ENCODE measurements around the gene NKD1.

The NKD1 gene

DNA sequence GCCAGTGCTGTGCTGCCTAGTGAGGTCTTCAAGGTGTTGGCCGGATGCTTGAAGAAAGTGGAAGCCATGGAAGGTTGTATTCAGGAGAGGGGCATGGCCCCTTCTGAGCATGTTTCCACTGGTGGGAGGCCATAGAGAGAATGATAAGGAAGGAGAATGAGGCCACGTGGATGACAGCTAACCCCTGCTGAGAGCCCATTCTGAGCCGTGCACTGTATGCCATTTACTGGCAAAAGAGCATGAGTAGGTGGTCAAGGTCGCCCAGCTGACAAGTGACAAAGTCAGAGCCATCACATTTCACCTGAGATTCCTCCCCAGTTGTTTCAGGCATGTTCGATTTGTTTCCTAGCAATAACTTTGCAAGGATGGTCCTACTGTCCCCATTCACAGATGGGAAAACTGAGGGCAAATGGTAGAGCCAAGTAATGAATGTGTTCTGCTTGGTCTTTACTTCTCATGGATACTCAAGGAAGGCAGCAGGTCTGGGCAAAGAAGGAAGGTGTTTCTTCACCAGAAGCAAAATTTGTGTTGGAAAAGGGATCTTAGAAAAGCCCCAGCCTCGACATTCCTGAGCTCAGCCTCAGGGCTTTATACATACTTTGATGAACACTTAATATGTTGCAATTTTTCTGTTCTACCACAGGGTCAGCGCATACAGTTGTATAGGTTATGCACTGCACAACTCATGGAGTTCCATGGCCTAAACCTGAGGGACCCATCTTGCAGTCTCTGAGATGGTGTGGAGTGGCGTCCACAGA, 10.5 kb upstream of the NKD1 start:
- Mint-ChIP-seq H3K4me3 (no peak overlapping the region), H3K27ac (no peak overlapping the region), H3K27me3 (peaks cover 6% of the 10 kb centered on the region), H3K4me1 (no peaks in the 10 kb centered on the region), H3K36me3 (no peaks in the 10 kb centered on the region), H3K9me3 (peaks cover 1% of the 10 kb centered on the region)
- ATAC-seq (ENCODE audit: low read depth), result no peak
- no peak for DNase-seq (ENCODE audit: low spot score in 2 of 2)

DNA sequence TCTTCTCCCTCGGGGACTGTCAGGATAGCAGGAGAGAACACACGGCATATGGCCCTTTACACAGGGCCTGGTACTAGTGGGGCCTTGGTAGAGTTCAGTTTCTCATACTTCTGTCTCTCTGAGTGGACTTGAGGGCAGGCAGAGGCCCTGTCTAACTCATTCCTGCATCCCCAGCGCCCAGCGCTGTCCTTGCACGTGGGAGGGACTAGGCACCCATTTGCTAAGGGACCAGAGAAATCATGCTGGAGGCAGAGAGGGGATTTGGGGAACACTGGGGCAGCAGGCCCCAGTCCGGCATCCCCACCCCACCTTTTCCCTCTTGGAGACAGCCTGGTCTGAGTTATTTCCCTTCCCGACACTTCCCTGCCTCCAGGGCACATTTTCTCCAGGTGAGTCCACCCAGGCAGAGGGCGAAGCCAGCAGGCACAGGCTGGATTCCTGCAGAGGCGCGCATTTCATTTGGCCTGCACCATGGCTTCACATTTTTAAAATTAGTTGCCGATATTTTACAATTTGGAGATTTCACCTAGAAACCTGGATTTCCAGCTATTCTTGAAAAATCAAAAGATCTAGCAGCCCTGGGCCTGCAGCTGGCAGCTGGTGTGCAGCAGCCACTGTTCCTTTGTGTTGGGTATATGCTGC, 9.7 kb upstream of the NKD1 start:
- Mint-ChIP-seq H3K27me3 (peaks cover 6% of the 10 kb centered on the region), H3K4me1 (no peaks in the 10 kb centered on the region), H3K36me3 (peaks cover 2% of the 10 kb centered on the region), H3K4me3 (no peak overlapping the region), H3K27ac (no peak overlapping the region), H3K9me3 (peaks cover 5% of the 10 kb centered on the region)
- DNase-seq (ENCODE audit: low spot score in 2 of 2) (no peak), ATAC-seq (ENCODE audit: low read depth) (no peak)

DNA sequence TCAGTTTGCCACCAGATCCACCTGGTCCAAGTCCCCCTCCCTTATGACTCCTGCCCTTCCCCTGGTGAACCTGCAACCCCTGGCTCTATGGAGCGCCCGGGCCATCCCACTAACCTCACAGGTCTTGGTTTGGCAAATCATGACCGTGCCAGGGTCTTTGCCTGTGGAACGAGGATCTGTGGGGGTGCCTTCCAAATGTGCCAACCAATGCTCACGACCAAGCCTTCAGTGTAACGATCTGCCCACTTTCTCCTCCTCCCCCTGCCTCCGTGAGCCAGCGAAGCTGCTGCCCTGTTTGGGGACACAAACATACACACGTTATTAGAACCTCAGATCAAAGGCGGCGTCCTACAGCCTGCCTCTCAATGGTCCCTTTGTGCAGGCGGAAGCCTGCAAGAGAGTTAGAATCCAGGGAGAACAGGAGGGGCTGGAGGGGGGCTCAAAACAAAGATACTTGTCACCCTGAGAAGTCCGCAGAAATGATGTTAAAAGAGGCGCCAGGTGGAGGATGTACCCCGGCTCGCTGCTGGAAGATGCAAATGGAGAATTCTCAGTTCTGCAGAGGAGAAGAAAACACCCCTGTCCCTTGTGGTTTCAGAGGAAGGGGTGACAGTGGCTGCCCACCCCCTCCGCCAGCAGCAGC, 9.0 kb upstream of the NKD1 start:
- no peaks in the 10 kb centered on the region for H3K4me1 Mint-ChIP-seq
- DNase-seq (ENCODE audit: low spot score in 2 of 2) (no peak), ATAC-seq (ENCODE audit: low read depth) (no peak)
- H3K27me3 Mint-ChIP-seq, result peaks cover 6% of the 10 kb centered on the region
- H3K4me3 Mint-ChIP-seq, result no peak overlapping the region
- H3K9me3 Mint-ChIP-seq, result peaks cover 6% of the 10 kb centered on the region
- H3K36me3 Mint-ChIP-seq, result peaks cover 2% of the 10 kb centered on the region
- H3K27ac Mint-ChIP-seq, result no peak overlapping the region

DNA sequence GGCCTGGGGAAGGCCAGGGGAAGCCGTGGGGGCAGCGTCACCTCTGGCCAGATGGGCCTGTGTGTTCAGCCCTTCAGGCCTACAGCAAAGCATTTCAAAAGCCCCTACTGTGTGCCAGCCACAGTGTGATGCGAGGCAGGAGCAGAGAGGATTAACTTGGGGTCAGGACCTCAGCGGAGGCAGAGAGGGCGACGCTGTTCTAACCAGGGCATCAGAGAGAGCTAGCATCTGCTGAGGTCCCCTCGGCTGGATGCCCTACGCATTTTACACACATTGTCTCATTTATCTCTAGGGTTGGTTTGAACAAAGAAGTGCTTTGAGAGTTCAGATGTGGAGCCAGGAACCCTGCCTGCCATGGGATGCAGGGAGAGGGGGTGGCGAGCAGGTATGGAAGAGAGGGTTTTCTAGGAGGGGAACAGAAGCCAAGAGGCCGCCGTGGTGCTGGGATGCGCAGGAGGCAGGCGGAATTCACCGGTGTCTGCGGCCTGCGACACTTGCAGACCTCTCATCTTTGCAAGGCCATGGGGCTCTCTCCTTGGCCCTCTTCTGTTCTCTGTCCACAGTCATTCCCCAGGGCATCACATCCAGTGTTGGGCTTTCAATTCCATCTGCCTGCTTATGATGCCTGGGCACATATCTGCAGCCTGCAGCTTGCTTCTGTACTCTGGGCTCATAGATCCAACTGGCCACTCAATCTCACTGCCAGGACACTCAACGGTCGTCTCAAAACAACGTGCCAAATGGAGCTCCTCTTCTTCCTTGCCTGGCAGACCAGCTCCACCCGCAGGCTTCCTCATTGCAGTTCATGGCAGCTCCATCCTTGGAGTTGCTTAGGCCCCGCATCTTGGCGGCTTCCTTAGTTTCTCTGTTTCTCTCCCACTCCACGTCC, 8.1 kb upstream of the NKD1 start:
- H3K27me3 Mint-ChIP-seq, result peaks cover 8% of the 10 kb centered on the region
- H3K4me1 Mint-ChIP-seq, result no peaks in the 10 kb centered on the region
- H3K4me3 Mint-ChIP-seq, result no peak overlapping the region
- no peak overlapping the region for H3K27ac Mint-ChIP-seq
- H3K9me3 Mint-ChIP-seq, result peaks cover 6% of the 10 kb centered on the region
- ATAC-seq (ENCODE audit: low read depth), result no peak
- H3K36me3 Mint-ChIP-seq, result peaks cover 2% of the 10 kb centered on the region
- DNase-seq (ENCODE audit: low spot score in 2 of 2), result no peak

DNA sequence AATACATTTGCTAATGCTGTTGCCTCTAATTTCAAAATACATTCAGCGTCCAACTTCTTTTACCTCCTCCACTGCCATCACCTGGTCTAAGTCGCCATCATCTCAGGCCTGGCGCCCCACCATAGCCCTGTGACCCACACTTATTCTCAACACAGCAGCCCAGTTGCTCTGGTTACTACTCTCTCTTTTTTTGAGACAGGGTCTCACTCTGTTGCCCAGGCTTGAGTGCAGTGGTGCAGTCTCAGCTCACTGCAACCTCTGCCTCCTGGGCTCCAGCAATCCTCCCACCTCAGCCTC, 7.5 kb upstream of the NKD1 start:
- Mint-ChIP-seq H3K27ac (no peak overlapping the region), H3K36me3 (peaks cover 2% of the 10 kb centered on the region), H3K4me3 (no peak overlapping the region), H3K9me3 (peaks cover 6% of the 10 kb centered on the region), H3K27me3 (peaks cover 8% of the 10 kb centered on the region), H3K4me1 (no peaks in the 10 kb centered on the region)
- DNase-seq (ENCODE audit: low spot score in 2 of 2), result no peak
- ATAC-seq (ENCODE audit: low read depth), result no peak

DNA sequence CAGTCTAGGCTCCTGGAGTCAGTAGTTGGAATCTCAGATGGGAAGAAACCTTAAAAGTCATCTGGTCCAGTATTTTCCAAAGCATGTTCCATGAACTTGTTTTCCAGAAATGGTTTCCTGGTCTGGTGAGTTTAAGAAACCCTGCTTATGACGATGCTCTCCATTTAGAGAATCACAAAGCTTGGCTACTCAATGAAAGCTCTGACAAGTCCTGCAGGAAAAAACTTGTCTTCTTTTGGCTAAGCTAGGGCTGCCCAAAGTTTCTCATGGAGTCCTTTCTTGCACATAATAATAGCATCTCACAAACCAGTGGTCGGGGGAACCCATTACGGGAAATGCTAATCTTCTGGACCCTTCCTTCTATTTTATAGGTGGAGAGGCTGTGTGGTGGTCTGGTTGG, 5.5 kb upstream of the NKD1 start:
- H3K4me1 Mint-ChIP-seq, result no peaks in the 10 kb centered on the region
- peaks cover 2% of the 10 kb centered on the region for H3K36me3 Mint-ChIP-seq
- DNase-seq (ENCODE audit: low spot score in 2 of 2), result no peak
- H3K27me3 Mint-ChIP-seq, result peaks cover 5% of the 10 kb centered on the region
- H3K27ac Mint-ChIP-seq, result no peak overlapping the region
- H3K9me3 Mint-ChIP-seq, result peaks cover 6% of the 10 kb centered on the region
- H3K4me3 Mint-ChIP-seq, result no peak overlapping the region
- ATAC-seq (ENCODE audit: low read depth), result no peak

DNA sequence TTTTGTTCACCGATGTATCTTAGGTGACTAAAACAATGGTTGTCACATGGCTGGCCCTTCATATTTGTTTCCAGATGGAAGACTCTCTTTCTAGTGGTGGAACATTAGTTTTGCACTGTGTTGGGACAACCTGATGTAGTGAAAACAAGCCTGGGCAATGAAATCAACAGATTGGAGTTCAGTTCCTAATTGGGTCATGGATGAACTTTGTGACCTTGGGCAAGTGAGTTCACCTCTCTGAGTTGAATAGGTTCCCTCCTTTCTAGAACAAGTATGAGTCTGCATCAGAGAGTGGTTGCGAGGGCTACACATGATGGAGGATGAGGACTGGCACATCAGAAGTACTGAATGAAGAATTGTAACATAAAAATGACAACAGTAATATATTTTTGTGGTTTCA, 2.1 kb upstream of the NKD1 start:
- ATAC-seq (ENCODE audit: low read depth) (no peak), DNase-seq (ENCODE audit: low spot score in 2 of 2) (no peak)
- Mint-ChIP-seq H3K4me3 (no peak overlapping the region), H3K27ac (no peak overlapping the region), H3K36me3 (peaks cover 2% of the 10 kb centered on the region), H3K4me1 (peaks cover 4% of the 10 kb centered on the region), H3K9me3 (peaks cover 6% of the 10 kb centered on the region), H3K27me3 (peaks cover 7% of the 10 kb centered on the region)

DNA sequence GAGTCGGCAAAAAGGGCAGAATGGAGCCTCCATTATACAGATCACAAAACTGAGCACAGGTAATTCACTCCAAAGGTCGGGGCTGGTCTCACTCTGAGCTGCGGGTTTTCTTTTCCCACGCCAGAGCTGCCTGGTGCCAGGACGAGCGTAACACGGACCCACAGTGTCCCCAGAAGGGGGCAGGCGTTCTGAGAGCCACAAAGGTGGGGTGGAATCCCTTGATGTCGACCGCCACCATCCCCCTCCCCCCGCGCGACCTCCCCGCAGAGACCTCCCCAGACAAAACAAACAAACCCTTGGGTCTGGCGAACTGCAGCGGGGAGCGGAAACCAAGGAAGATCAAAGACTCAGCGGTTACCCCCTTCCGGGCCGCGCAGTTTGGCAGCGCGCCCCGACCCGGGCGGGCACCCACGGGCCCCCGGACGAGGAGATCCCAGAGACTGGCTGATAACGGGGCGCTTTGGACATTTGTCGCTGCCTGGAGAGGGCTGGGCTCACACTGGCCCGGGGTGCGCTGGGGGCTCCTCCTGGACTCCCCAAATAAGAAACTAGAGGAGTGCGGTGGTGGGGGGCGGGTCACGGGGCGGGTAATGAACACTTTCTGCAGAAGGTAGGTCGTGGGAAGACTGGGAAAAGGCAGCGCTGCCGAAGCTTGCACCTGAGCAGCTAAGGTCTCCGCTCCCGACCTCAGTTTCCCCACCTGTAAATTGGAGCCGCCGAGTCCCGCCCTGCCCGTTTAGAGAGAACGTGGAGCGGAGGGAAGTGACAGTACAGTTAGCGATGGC, 664 bp upstream of the NKD1 start:
- Mint-ChIP-seq H3K27me3 (peaks cover 5% of the 10 kb centered on the region), H3K36me3 (peaks cover 2% of the 10 kb centered on the region), H3K4me1 (peaks cover 4% of the 10 kb centered on the region), H3K4me3 (peak overlapping the region; percentile 91), H3K27ac (peak overlapping the region; percentile 72), H3K9me3 (peaks cover 5% of the 10 kb centered on the region)
- ATAC-seq (ENCODE audit: low read depth) (peak; percentile 55), DNase-seq (ENCODE audit: low spot score in 2 of 2) (peak; percentile 42 to 61)

DNA sequence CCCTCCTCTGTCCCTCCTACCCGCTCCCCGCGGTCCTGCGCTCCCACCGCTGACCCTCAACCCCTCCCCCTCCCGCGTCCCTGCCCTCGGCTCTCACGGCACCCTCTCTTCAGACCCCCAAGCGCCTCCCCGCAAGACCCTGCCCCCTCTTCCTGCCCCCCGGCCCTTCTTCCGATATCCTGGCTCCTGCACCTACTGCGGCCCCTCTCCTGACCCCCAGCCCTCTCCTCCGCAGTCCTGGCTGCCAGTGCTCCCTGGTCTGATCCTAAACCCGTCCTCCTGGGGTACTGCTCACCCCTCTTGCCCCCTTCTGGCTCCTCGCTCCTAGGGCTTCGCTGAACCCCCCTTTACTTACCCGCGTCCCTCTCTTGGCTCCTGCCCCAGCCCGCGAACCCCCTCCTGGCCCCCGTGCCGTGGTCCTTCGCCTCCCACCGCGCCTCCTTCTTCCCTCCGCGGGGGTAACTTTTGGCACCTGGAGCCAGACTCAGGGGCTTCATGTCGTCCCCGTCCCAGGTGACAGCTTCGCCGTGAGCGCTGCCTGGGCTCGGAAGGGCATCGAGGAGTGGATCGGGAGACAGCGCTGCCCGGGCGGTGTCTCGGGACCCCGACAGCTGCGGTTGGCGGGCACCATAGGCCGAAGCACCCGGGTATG, 839 bp downstream of the NKD1 start:
- H3K9me3 Mint-ChIP-seq, result peaks cover 2% of the 10 kb centered on the region
- no peak for ATAC-seq (ENCODE audit: low read depth)
- H3K4me3 Mint-ChIP-seq, result peak overlapping the region; percentile 88
- H3K36me3 Mint-ChIP-seq, result peaks cover 3% of the 10 kb centered on the region
- peak in 1 of 2 donors; percentile 19 for DNase-seq (ENCODE audit: low spot score in 2 of 2)
- no peak overlapping the region for H3K27ac Mint-ChIP-seq
- peaks cover 5% of the 10 kb centered on the region for H3K27me3 Mint-ChIP-seq
- peaks cover 4% of the 10 kb centered on the region for H3K4me1 Mint-ChIP-seq

DNA sequence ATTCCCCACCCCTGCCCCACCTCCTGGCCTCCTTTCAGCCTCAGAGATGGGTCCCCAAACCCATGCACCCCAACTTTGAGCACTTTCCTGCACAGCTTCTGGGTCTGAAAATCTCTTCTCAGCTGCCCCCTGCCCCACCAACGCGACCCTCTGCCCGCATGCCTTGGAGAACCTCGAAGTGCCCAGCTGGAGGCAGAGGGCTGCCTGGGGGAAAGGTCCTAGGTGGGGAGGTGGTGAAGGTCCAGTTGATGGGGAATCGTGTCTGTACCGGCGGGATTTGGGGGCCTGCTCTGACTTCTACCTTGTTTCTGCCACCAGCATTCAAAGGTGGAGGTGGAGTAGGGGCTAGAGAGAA, 1.3 kb downstream of the NKD1 start:
- Mint-ChIP-seq H3K9me3 (peaks cover 2% of the 10 kb centered on the region), H3K4me1 (peaks cover 4% of the 10 kb centered on the region), H3K27ac (no peak overlapping the region), H3K4me3 (peak overlapping the region; percentile 88), H3K27me3 (peaks cover 4% of the 10 kb centered on the region), H3K36me3 (peaks cover 3% of the 10 kb centered on the region)
- ATAC-seq (ENCODE audit: low read depth) (no peak), DNase-seq (ENCODE audit: low spot score in 2 of 2) (peak in 1 of 2 donors; percentile 14)

DNA sequence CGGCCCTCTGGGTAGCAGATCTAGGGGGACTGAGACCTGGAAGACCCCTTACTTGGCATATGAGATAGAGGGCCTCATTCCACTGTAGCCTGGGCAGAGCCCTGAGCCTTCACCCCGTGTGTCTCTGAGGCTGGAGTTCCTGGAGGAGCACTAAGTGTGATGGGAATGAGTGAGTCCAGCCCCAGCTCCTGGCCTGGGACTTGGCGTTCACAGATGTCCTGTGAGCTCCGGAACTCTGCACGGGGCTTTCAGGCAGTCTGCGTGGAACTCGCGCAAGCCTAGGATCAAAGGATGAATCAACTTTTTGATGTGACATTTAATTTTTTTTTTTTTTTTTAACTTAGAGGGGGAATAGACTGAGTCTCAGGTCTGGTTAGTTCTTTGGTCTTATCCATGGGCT, 1.8 kb downstream of the NKD1 start:
- Mint-ChIP-seq H3K4me1 (peaks cover 4% of the 10 kb centered on the region), H3K27me3 (peaks cover 4% of the 10 kb centered on the region), H3K36me3 (peaks cover 3% of the 10 kb centered on the region), H3K9me3 (peaks cover 2% of the 10 kb centered on the region), H3K27ac (no peak overlapping the region), H3K4me3 (peak overlapping the region; percentile 88)
- ATAC-seq (ENCODE audit: low read depth) (no peak), DNase-seq (ENCODE audit: low spot score in 2 of 2) (no peak)

DNA sequence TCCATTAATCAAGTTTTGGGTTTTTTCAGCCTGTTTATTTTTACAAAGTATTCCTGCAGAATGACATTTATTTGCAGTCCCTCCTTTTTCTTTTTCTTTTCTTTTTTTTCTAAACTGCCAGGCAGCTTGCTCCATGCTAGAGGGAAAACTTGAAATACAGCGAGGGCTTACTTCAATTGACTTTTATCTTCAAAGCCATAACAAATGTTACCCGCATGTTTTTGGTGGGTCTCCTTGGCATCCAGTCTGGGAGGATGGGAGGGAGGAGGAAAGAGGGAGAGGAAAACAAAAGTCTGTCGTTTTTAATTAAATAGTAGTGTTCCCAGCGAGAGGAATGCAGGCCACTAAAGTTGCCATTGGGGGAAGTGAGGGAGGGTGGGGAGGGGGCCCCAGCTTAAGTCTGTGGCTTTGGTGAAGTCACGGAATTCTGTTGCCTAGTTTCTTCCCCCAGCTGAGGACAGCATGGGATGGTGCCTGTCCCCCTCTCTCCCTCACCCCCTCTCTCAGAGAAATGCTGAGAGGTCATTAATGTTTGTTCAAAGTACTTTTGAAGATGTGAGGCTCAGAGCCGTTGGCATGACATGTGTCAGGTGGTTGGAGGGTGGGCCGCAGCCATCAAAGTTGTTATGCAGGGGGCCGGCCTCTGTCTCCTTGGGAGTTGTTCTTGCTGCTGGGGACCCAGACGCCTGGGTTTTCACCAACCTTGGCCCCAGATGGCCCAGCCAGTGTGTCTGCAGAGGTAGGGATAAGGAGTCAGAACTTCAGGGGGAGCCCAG, 2.9 kb downstream of the NKD1 start:
- Mint-ChIP-seq H3K27ac (no peak overlapping the region), H3K4me1 (peaks cover 4% of the 10 kb centered on the region), H3K4me3 (no peak overlapping the region), H3K9me3 (peaks cover 2% of the 10 kb centered on the region), H3K27me3 (peaks cover 4% of the 10 kb centered on the region), H3K36me3 (peaks cover 3% of the 10 kb centered on the region)
- DNase-seq (ENCODE audit: low spot score in 2 of 2) (no peak), ATAC-seq (ENCODE audit: low read depth) (no peak)

Measured in memory B cell (primary cell).